Measurements from ENCODE around the gene GRIK2. TPM values are rescaled to one million over a fixed set of nuclear protein-coding genes. Genes with fewer than 3 reads are reported as not detected.

GRIK2 gene
- total RNA-seq, 5 donors from 2014 or later (not counting 1 experiment from before 2014, with no cell fraction given): 0.15 to 0.19 TPM; not detected in 3

- ATAC-seq (replicated peaks in 1 of 4) (no peak), DNase-seq (no peak)
- no peak overlapping the region for H3K4me3 ChIP-seq (ENCODE audit: control insufficient read depth in 1 of 2, extremely low read depth in 1 of 2, low read length in 1 of 2)
- no peaks in the 10 kb centered on the region for H3K27me3 ChIP-seq (replicated peaks in 1 of 2; ENCODE audit: control insufficient read depth in 2 of 2, extremely low read depth in 1 of 2, insufficient read depth in 2 of 2, low read length in 1 of 2)
- H3K27ac ChIP-seq (ENCODE audit: low read length): no peak overlapping the region
- Mint-ChIP-seq H3K27ac (no peak overlapping the region), H3K36me3 (no peaks in the 10 kb centered on the region), H3K27me3 (no peaks in the 10 kb centered on the region), H3K4me3 (no peak overlapping the region), H3K4me1 (no peaks in the 10 kb centered on the region), H3K9me3 (peaks cover 0 to 4% (median 0%) of the 10 kb centered on the region in 3 donors)
- H3K36me3 ChIP-seq (ENCODE audit: control insufficient read depth in 2 of 2, extremely low read depth in 1 of 2, insufficient read depth in 1 of 2, low read length in 1 of 2): no peaks in the 10 kb centered on the region
- H3K4me1 ChIP-seq (ENCODE audit: control insufficient read depth in 1 of 2, extremely low read depth in 1 of 2, insufficient read depth in 2 of 2, low read length in 2 of 2): no peaks in the 10 kb centered on the region
- CTCF ChIA-PET: no interaction called here
- WGBS (ENCODE audit: insufficient coverage): 33% methylated on average over 1 of the region's 2 CpGs
- POLR2A ChIA-PET: no interaction called here
- no peaks in the 10 kb centered on the region for H3K9me3 ChIP-seq
Observed at GRCh38 chr6:101445527-101445926, 52.0 kb downstream of the GRIK2 start.

- ATAC-seq (replicated peaks in 1 of 4) (no peak), DNase-seq (no peak)
- peaks cover 0 to 4% (median 0%) of the 10 kb centered on the region in 3 donors for H3K9me3 Mint-ChIP-seq
- H3K4me1 Mint-ChIP-seq: no peaks in the 10 kb centered on the region
- Histone ChIP-seq H3K4me1 (ENCODE audit: control insufficient read depth in 1 of 2, extremely low read depth in 1 of 2, insufficient read depth in 2 of 2, low read length in 2 of 2) (no peaks in the 10 kb centered on the region), H3K9me3 (no peaks in the 10 kb centered on the region), H3K4me3 (ENCODE audit: control insufficient read depth in 1 of 2, extremely low read depth in 1 of 2, low read length in 1 of 2) (no peak overlapping the region), H3K27ac (ENCODE audit: low read length) (no peak overlapping the region), H3K36me3 (ENCODE audit: control insufficient read depth in 2 of 2, extremely low read depth in 1 of 2, insufficient read depth in 1 of 2, low read length in 1 of 2) (no peaks in the 10 kb centered on the region), H3K27me3 (replicated peaks in 1 of 2; ENCODE audit: control insufficient read depth in 2 of 2, extremely low read depth in 1 of 2, insufficient read depth in 2 of 2, low read length in 1 of 2) (no peaks in the 10 kb centered on the region)
- no peaks in the 10 kb centered on the region for H3K36me3 Mint-ChIP-seq
- no peak overlapping the region for H3K27ac Mint-ChIP-seq
- no peaks in the 10 kb centered on the region for H3K27me3 Mint-ChIP-seq
- POLR2A ChIA-PET: no interaction called here
- H3K4me3 Mint-ChIP-seq: no peak overlapping the region
- CTCF ChIA-PET: no interaction called here
- 71% methylated on average over 1 of the region's 5 CpGs for WGBS (ENCODE audit: insufficient coverage)
Observed at GRCh38 chr6:101450901-101451300, 57.4 kb downstream of the GRIK2 start.

- Histone ChIP-seq H3K9me3 (no peaks in the 10 kb centered on the region), H3K27me3 (replicated peaks in 1 of 2; ENCODE audit: control insufficient read depth in 2 of 2, extremely low read depth in 1 of 2, insufficient read depth in 2 of 2, low read length in 1 of 2) (no peaks in the 10 kb centered on the region), H3K27ac (ENCODE audit: low read length) (no peak overlapping the region), H3K4me1 (ENCODE audit: control insufficient read depth in 1 of 2, extremely low read depth in 1 of 2, insufficient read depth in 2 of 2, low read length in 2 of 2) (no peaks in the 10 kb centered on the region), H3K4me3 (ENCODE audit: control insufficient read depth in 1 of 2, extremely low read depth in 1 of 2, low read length in 1 of 2) (no peak overlapping the region), H3K36me3 (ENCODE audit: control insufficient read depth in 2 of 2, extremely low read depth in 1 of 2, insufficient read depth in 1 of 2, low read length in 1 of 2) (no peaks in the 10 kb centered on the region)
- WGBS (ENCODE audit: insufficient coverage): no CpG with 5 or more reads among the region's 1 CpG
- Mint-ChIP-seq H3K36me3 (no peaks in the 10 kb centered on the region), H3K27ac (no peak overlapping the region), H3K9me3 (peaks cover 0 to 4% (median 0%) of the 10 kb centered on the region in 3 donors), H3K4me3 (no peak overlapping the region), H3K4me1 (no peaks in the 10 kb centered on the region), H3K27me3 (no peaks in the 10 kb centered on the region)
- DNase-seq (no peak), ATAC-seq (replicated peaks in 1 of 4) (no peak)
- ChIA-PET POLR2A (no interaction called here), CTCF (no interaction called here)
Observed at GRCh38 chr6:101451981-101452380, 58.5 kb downstream of the GRIK2 start.

GRCh38 chr6:101453221-101453620 is 59.7 kb downstream of the GRIK2 start:
- no peak for DNase-seq
- ATAC-seq (replicated peaks in 1 of 4): no peak
- H3K4me1 ChIP-seq (ENCODE audit: control insufficient read depth in 1 of 2, extremely low read depth in 1 of 2, insufficient read depth in 2 of 2, low read length in 2 of 2): no peaks in the 10 kb centered on the region
- Mint-ChIP-seq H3K27ac (no peak overlapping the region), H3K36me3 (no peaks in the 10 kb centered on the region), H3K27me3 (no peaks in the 10 kb centered on the region), H3K9me3 (no peaks in the 10 kb centered on the region), H3K4me3 (no peak overlapping the region), H3K4me1 (no peaks in the 10 kb centered on the region)
- CTCF ChIA-PET: no interaction called here
- no peaks in the 10 kb centered on the region for H3K27me3 ChIP-seq (replicated peaks in 1 of 2; ENCODE audit: control insufficient read depth in 2 of 2, extremely low read depth in 1 of 2, insufficient read depth in 2 of 2, low read length in 1 of 2)
- H3K9me3 ChIP-seq: no peaks in the 10 kb centered on the region
- H3K36me3 ChIP-seq (ENCODE audit: control insufficient read depth in 2 of 2, extremely low read depth in 1 of 2, insufficient read depth in 1 of 2, low read length in 1 of 2): no peaks in the 10 kb centered on the region
- no peak overlapping the region for H3K4me3 ChIP-seq (ENCODE audit: control insufficient read depth in 1 of 2, extremely low read depth in 1 of 2, low read length in 1 of 2)
- no peak overlapping the region for H3K27ac ChIP-seq (ENCODE audit: low read length)
- no CpG with 5 or more reads among the region's 4 CpGs for WGBS (ENCODE audit: insufficient coverage)
- POLR2A ChIA-PET: no interaction called here

GRCh38 chr6:101454106-101454676 is 60.7 kb downstream of the GRIK2 start:
- H3K27me3 ChIP-seq (replicated peaks in 1 of 2; ENCODE audit: control insufficient read depth in 2 of 2, extremely low read depth in 1 of 2, insufficient read depth in 2 of 2, low read length in 1 of 2): no peaks in the 10 kb centered on the region
- no peaks in the 10 kb centered on the region for H3K4me1 ChIP-seq (ENCODE audit: control insufficient read depth in 1 of 2, extremely low read depth in 1 of 2, insufficient read depth in 2 of 2, low read length in 2 of 2)
- no peaks in the 10 kb centered on the region for H3K36me3 ChIP-seq (ENCODE audit: control insufficient read depth in 2 of 2, extremely low read depth in 1 of 2, insufficient read depth in 1 of 2, low read length in 1 of 2)
- Mint-ChIP-seq H3K36me3 (no peaks in the 10 kb centered on the region), H3K4me1 (no peaks in the 10 kb centered on the region), H3K9me3 (no peaks in the 10 kb centered on the region), H3K4me3 (no peak overlapping the region), H3K27ac (no peak overlapping the region), H3K27me3 (no peaks in the 10 kb centered on the region)
- CTCF ChIA-PET: no interaction called here
- no peak overlapping the region for H3K4me3 ChIP-seq (ENCODE audit: control insufficient read depth in 1 of 2, extremely low read depth in 1 of 2, low read length in 1 of 2)
- POLR2A ChIA-PET: no interaction called here
- ATAC-seq (replicated peaks in 1 of 4) (no peak), DNase-seq (no peak)
- no peaks in the 10 kb centered on the region for H3K9me3 ChIP-seq
- WGBS (ENCODE audit: insufficient coverage): 83% methylated on average over 1 of the region's 3 CpGs
- no peak overlapping the region for H3K27ac ChIP-seq (ENCODE audit: low read length)

- H3K4me3 Mint-ChIP-seq: no peak overlapping the region
- no peaks in the 10 kb centered on the region for H3K36me3 Mint-ChIP-seq
- no peaks in the 10 kb centered on the region for H3K36me3 ChIP-seq (ENCODE audit: control insufficient read depth in 2 of 2, extremely low read depth in 1 of 2, insufficient read depth in 1 of 2, low read length in 1 of 2)
- ChIA-PET POLR2A (no interaction called here), CTCF (no interaction called here)
- ATAC-seq (replicated peaks in 1 of 4) (no peak), DNase-seq (no peak)
- H3K9me3 ChIP-seq: no peaks in the 10 kb centered on the region
- H3K27me3 ChIP-seq (replicated peaks in 1 of 2; ENCODE audit: control insufficient read depth in 2 of 2, extremely low read depth in 1 of 2, insufficient read depth in 2 of 2, low read length in 1 of 2): no peaks in the 10 kb centered on the region
- no peak overlapping the region for H3K27ac Mint-ChIP-seq
- H3K9me3 Mint-ChIP-seq: no peaks in the 10 kb centered on the region
- no peaks in the 10 kb centered on the region for H3K4me1 Mint-ChIP-seq
- H3K4me1 ChIP-seq (ENCODE audit: control insufficient read depth in 1 of 2, extremely low read depth in 1 of 2, insufficient read depth in 2 of 2, low read length in 2 of 2): no peaks in the 10 kb centered on the region
- H3K27me3 Mint-ChIP-seq: no peaks in the 10 kb centered on the region
- no peak overlapping the region for H3K4me3 ChIP-seq (ENCODE audit: control insufficient read depth in 1 of 2, extremely low read depth in 1 of 2, low read length in 1 of 2)
- no peak overlapping the region for H3K27ac ChIP-seq (ENCODE audit: low read length)
- 60% methylated on average over 2 of the region's 2 CpGs for WGBS (ENCODE audit: insufficient coverage)
Observed at GRCh38 chr6:101458336-101458735, 64.8 kb downstream of the GRIK2 start.

GRCh38 chr6:101458826-101459225 is 65.3 kb downstream of the GRIK2 start:
- peaks cover 0 to under 1% (median 0%) of the 10 kb centered on the region in 3 donors for H3K9me3 Mint-ChIP-seq

More at GRCh38 chr6:101458826-101459225, 65.3 kb downstream of the GRIK2 start:
- H3K27me3 Mint-ChIP-seq: no peaks in the 10 kb centered on the region
- Histone ChIP-seq H3K27me3 (replicated peaks in 1 of 2; ENCODE audit: control insufficient read depth in 2 of 2, extremely low read depth in 1 of 2, insufficient read depth in 2 of 2, low read length in 1 of 2) (no peaks in the 10 kb centered on the region), H3K36me3 (ENCODE audit: control insufficient read depth in 2 of 2, extremely low read depth in 1 of 2, insufficient read depth in 1 of 2, low read length in 1 of 2) (no peaks in the 10 kb centered on the region), H3K4me1 (ENCODE audit: control insufficient read depth in 1 of 2, extremely low read depth in 1 of 2, insufficient read depth in 2 of 2, low read length in 2 of 2) (no peaks in the 10 kb centered on the region), H3K27ac (ENCODE audit: low read length) (no peak overlapping the region), H3K9me3 (no peaks in the 10 kb centered on the region), H3K4me3 (ENCODE audit: control insufficient read depth in 1 of 2, extremely low read depth in 1 of 2, low read length in 1 of 2) (no peak overlapping the region)
- CTCF ChIA-PET: no interaction called here
- H3K27ac Mint-ChIP-seq: no peak overlapping the region
- H3K36me3 Mint-ChIP-seq: no peaks in the 10 kb centered on the region
- H3K4me3 Mint-ChIP-seq: no peak overlapping the region
- no peaks in the 10 kb centered on the region for H3K4me1 Mint-ChIP-seq
- no peak for DNase-seq
- no CpG with 5 or more reads among the region's 2 CpGs for WGBS (ENCODE audit: insufficient coverage)
- POLR2A ChIA-PET: no interaction called here
- ATAC-seq (replicated peaks in 1 of 4): no peak
